Endometrial microvascular endothelial cells (primary cell): ENCODE measurements around the gene BRWD1. TPM values are rescaled to one million over a fixed set of nuclear protein-coding genes. Genes with fewer than 3 reads are reported as not detected.

ENCODE experiments used
- in situ Hi-C: cut with HindIII; loops from 2 replicates; pipeline ENCODE4 v1.10.0; 2017; ENCODE audit warnings: low sequenced_read_pairs, low pct_unique_long_range_greater_than_20kb; ENCODE audit errors: inconsistent ontology term
- total RNA-seq: library from RNA; depleted of rRNA; stranded (reverse); fragments of >200 nt; gene quantifications from one replicate; pipeline ENCODE4 v1.2.3, GENCODE V29; 2015; ENCODE audit errors: inconsistent ontology term

BRWD1 gene
- 9.5 TPM for total RNA-seq

DNA sequence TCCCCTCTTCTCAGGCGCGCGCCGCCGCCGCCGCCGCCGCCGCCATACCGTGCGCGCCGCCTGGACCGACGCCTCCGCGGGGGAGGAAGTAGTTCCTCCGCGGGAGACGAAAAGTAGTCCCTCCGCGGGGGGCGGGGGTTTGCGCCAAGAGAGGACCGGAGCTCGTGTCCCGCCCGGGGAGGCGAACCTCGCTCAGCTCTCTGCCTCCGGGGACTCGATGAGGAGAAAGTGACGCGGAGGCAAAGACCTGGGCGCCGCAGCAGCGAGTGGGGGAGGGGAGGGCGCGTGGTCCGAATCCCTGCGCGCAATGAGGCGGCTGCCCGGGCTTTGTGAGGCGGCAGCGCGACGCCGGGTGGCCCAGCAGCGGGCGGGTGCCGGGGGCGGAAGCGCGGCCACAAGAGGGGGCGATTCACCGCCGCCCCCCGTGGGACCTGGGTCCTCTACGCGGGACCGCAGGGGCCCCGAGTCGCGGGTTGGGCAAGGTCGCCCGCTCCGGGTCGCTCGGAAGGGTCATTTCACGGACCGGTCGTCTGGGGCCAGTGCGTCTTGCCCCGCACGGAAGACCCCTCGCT lies at the start of gene BRWD1:
Gene BRWD1 (minus strand): TSS at position 62 of the 572 bp plus-strand sequence. CDS start 141 bp downstream, outside the sequence.
- in situ Hi-C loops = no loop called here

GRCh38 chr21:39362733-39363132 lies 49.3 kb upstream of the BRWD1 start:
- in situ Hi-C loops = no loop called here

GRCh38 chr21:39359382-39359781 lies 46.0 kb upstream of the BRWD1 start:
- in situ Hi-C loops = no loop called here

DNA sequence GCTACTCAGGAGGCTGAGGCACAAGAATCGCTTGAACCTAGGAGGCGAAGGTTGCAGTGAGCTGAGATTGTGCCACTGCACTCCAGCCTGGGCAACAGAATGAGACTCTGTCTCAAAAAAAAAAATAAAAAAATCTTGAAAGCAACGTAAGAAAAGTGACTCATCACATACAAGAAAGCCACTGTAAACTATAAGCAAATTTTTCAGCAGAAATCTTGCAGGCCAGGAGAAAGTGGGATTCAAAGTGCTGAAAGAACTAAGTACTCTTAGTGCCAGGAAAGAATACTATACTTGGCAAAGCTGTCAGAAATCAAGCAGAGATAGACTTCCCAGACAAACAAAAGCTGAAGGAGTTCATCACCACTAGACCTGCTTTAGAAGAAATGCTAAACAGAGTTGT lies 39.9 kb upstream of the BRWD1 start:
- in situ Hi-C loops = no loop called here

GRCh38 chr21:39350094-39351005 lies 36.9 kb upstream of the BRWD1 start:
- in situ Hi-C loops = no loop called here

- in situ Hi-C loops = no loop called here
Observed at GRCh38 chr21:39349211-39350093, 36.0 kb upstream of the BRWD1 start.

DNA sequence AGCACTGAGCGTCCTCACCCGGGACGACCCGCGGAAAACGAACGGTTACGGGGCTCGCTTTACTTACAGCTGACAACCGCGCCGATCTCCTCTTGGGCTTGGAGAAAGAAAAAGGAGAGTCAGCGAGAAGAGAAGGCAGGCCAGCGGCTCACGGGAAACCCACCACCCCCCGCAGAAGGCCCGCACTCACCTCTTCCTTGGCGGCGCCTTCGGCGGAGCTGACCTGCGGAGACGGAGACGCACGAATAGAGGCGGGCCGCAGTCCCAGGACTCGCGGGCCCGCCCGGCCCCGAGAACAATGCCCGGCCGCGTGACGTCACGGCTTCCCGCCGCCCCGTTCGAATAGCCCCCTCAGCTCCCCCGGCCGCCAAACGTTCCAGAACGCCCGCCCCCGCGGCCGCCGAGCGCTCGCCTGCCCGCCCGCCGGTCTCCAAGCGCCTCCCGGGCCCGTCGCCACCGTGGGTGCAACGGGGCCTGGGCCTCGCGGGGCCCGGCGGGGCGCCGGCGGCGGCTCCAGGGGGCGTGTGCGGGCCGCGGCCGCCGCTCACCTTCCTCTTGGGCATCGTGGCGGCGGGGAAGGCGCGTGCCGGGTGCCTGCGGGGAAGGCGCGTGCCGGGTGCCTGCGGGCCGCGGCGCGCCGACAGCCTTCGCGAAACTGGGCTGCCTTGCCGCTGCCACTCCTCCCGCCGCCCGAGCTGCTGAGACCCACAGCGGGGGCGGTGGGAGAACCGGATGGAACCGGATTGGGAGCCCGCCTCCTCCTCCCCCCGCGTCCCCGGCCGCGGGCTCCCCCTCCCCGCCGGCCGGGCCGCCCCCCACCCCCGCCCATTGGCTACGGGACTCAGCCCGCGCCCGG lies 35.2 kb upstream of the BRWD1 start, which contains the start of gene HMGN1:
Gene HMGN1 (minus strand): TSS at position 734 of the 856 bp plus-strand sequence. CDS start 171 bp downstream, at position 563.
- in situ Hi-C loops = no loop called here

- in situ Hi-C loops = no loop called here
Observed at GRCh38 chr21:39348040-39348354, 34.6 kb upstream of the BRWD1 start.

- in situ Hi-C loops = no loop called here
Observed at GRCh38 chr21:39347537-39347936, 34.1 kb upstream of the BRWD1 start.

- in situ Hi-C loops = no loop called here
Observed at GRCh38 chr21:39346671-39347331, 33.4 kb upstream of the BRWD1 start.

DNA sequence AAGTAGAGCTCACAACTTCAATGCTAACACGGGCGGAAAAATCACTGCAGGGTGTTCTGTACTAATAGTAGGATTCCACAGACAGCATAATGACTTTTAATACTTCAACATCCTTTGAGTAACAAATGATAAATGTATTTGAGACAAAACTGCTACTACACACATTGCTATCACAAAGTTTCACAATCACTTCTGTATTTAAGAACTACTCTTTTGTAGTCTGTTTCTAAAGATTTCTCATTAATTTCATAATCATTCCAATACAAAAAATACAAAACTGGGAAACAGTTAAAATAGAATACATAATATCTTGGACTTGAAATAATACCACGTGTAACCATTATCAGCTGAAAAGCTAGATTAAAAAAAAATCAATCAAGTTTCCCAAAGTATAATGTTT lies 32.8 kb upstream of the BRWD1 start:
- in situ Hi-C loops = no loop called here

DNA sequence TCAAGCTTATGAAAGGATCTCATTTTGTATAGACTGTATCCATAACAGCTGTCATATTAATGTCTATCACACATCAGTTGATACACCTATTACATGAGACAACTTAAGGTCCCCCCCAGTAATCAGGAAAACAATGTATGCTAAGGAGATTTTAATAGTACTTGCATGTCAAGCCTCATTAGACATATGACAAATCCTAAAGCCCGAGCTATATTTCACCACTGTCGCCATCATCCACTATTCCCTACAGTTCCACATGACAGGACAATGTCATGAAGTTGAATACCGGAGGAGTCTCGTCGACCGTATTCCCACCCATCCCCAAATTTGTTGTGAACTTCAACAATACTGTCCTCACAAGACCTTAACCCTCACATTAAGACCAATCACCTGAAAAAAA lies 32.0 kb upstream of the BRWD1 start:
- in situ Hi-C loops = no loop called here

DNA sequence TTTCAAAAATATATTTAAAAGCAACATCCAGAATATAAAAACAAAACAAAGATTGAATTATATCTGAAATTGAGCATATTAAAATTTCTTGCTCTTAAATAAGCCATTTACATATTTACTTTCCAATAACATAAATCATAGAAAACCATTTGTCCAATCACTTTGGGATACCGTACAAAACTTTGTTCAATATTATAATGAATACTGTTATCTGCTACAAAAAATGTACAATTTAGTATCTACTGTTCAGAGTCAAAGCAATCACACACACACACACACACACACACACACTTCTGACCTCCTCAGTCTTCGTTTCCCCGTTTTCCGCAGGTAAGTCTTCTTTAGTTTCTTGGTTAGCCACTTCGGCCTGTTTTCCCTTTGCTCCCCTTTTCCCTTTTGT lies 31.4 kb upstream of the BRWD1 start:
- in situ Hi-C loops = no loop called here

GRCh38 chr21:39341249-39341923 lies 28.0 kb upstream of the BRWD1 start:
- in situ Hi-C loops = no loop called here

- in situ Hi-C loops = no loop called here
Observed at GRCh38 chr21:39340687-39341086, 27.3 kb upstream of the BRWD1 start.

- in situ Hi-C loops = no loop called here
Observed at GRCh38 chr21:39339231-39339630, 25.8 kb upstream of the BRWD1 start.

DNA sequence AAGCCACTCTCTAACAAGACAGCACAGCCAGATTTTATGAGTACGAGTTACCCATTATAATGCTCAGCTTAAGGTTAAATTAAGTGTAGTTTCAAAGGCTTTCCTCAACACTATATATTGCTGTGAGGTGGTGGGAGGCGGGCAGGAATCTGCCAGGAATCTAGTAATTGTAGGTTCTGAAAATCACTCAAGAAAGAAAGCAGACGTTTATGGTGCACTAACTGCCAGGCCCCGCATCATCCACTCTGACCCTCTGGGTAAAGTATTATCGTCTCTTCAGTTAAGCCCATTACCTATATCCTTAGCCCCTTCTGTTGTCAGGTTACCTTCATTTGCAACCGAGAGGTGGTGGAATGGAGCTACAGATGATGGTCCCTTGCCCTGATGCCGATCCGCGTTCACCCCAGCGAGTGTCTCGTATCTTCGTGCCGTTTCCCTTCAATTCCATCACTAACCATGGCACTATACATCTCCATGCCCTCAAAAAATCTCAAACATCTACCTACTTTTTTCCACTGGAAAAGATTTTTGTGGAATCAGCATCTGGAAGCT lies 23.1 kb upstream of the BRWD1 start:
- in situ Hi-C loops = no loop called here
